Measurements from ENCODE around the gene TBCK. TPM values are rescaled to one million over a fixed set of nuclear protein-coding genes. Genes with fewer than 3 reads are reported as not detected.

The TBCK gene
- total and polyA plus RNA-seq, 9 of the 15 experiments (the other 6 are each of a cell fraction or from before 2014, with no cell fraction given): 5.3 to 26.6 (median 16.2) TPM

DNA sequence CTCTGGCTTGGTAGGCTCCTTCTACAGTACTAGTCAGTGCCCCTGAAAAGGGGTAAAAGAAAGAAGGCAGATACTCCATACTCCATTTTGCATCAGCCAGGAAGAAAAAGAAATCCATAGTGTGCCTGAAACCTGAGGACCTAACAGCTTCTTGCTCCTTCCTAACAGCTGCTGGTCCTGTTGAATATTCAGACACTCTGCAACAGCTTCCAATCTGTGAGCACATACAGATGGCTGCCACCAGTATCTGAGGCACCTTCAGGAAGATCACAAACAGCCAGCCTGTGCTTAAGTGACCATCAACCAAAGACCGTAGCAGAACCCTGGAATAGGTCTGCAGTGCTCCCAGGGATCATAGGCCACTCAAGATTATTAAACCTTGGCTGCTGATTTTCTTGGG is 48.3 kb upstream of the TBCK start:
- H3K4me2 ChIP-seq (ENCODE audit: insufficient read depth, low read length): no peak overlapping the region
- POLR2A ChIA-PET: no interaction called here
- FAIRE-seq: no peak

More for the DNA sequence above, 48.3 kb upstream of the TBCK start:
- ATAC-seq (peak; percentile 44; the same call in 1 of the 3 replicates), DNase-seq (ENCODE audit: extremely low read depth in 1 of 4, low spot score in 3 of 4) (no peak)
- no peaks in the 10 kb centered on the region for H3K36me3 ChIP-seq (ENCODE audit: control insufficient read depth, insufficient read depth, low read length)
- H3K9me3 ChIP-seq (replicated peaks; ENCODE audit: control insufficient read depth, insufficient read depth, low read depth, low read length): no peaks in the 10 kb centered on the region
- no peak overlapping the region for H3K9ac ChIP-seq (ENCODE audit: insufficient read depth in 1 of 2, low read depth in 2 of 2, low read length in 2 of 2)
- BruUV-seq (replicated peaks): no TSS peak
- H2AFZ ChIP-seq (ENCODE audit: low read depth, low read length): 0 out of 2 replicates have a peak overlapping the region, but pooled peaks have one; percentile 8
- no peak overlapping the region for H3K4me3 ChIP-seq
- no peak overlapping the region for H3K27ac ChIP-seq (ENCODE audit: extremely low read depth, low read depth, low read length)
- TF ChIP-seq, protein P1, sequence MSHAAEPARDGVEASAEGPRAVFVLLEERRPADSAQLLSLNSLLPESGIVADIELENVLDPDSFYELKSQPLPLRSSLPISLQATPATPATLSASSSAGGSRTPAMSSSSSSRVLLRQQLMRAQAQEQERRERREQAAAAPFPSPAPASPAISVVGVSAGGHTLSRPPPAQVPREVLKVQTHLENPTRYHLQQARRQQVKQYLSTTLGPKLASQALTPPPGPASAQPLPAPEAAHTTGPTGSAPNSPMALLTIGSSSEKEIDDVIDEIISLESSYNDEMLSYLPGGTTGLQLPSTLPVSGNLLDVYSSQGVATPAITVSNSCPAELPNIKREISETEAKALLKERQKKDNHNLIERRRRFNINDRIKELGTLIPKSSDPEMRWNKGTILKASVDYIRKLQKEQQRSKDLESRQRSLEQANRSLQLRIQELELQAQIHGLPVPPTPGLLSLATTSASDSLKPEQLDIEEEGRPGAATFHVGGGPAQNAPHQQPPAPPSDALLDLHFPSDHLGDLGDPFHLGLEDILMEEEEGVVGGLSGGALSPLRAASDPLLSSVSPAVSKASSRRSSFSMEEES (CRISPR knock-in tag; IDR thresholded peaks at IDR 0.05): no peak
- TF ChIP-seq HMG20B (CRISPR knock-in tag; IDR thresholded peaks at IDR 0.05) (no peak), ZNF507 (tag; conservative IDR thresholded peaks at IDR 0.05) (no peak), FOXJ2 (tag; IDR thresholded peaks at IDR 0.05) (no peak), HIVEP1 (CRISPR knock-in tag; IDR thresholded peaks at IDR 0.05) (no peak), ZNF165 (CRISPR knock-in tag; IDR thresholded peaks at IDR 0.05; ENCODE audit: borderline replicate concordance) (no peak), GABPB1 (CRISPR knock-in tag; IDR thresholded peaks at IDR 0.05) (no peak), SMC3 (conservative IDR thresholded peaks at IDR 0.05; ENCODE audit: insufficient read depth, low read depth, low read length) (no peak), SPI1 (IDR thresholded peaks at IDR 0.05; ENCODE audit: borderline replicate concordance, low read depth, low read length) (no peak)
- no peaks in the 10 kb centered on the region for H3K79me2 ChIP-seq (ENCODE audit: control insufficient read depth, insufficient read depth, low read length)
- in situ Hi-C loops (cut with MboI) (no loop called here), intact Hi-C loops (cut with micrococcal nuclease) (loop anchor here (10.0 kb wide), 1 partner anchor 531 kb away; no protein-coding TSS in a partner anchor)
- no peaks in the 10 kb centered on the region for H3K9me1 ChIP-seq (ENCODE audit: control insufficient read depth, insufficient read depth, low read length)
- H3K27me3 ChIP-seq (ENCODE audit: control insufficient read depth in 2 of 2, insufficient read depth in 2 of 2, low read length in 2 of 2): no peaks in the 10 kb centered on the region
- no peaks in the 10 kb centered on the region for H3K4me1 ChIP-seq (replicated peaks in 1 of 2; ENCODE audit: control insufficient read depth in 2 of 2, insufficient read depth in 2 of 2, low read length in 2 of 2)
- WGBS (ENCODE audit: insufficient coverage, low coverage, missing lambda C conversion rate): 18% methylated on average over 1 of the region's 1 CpG
- no peaks in the 10 kb centered on the region for H4K20me1 ChIP-seq (replicated peaks; ENCODE audit: control insufficient read depth, insufficient read depth, low read length)
- CTCF ChIA-PET (ENCODE audit: low intra/inter-chr PET ratio): no interaction called here

Measured in K562 (cell line).